T-helper 2 cell treated with Interferon-gamma antibody and Interleukin-4, amounts not matched to agents 5 μg/mL and 100 μg/mL, for 36 hours (primary cell): ENCODE measurements around the gene AR.

ENCODE experiments used
- DNase-seq: peaks from one replicate; pipeline ENCODE4 v3.0.0; 2021; ENCODE audit warnings: low spot score
- H3K27ac Mint-ChIP-seq: one replicate; pipeline ENCODE4 v1.8.0; 2021; ENCODE audit warnings: mild to moderate bottlenecking, mixed read lengths
- H3K27me3 Mint-ChIP-seq: one replicate; pipeline ENCODE4 v1.8.0; 2021; ENCODE audit warnings: low read depth, mixed read lengths
- H3K36me3 Mint-ChIP-seq: one replicate; pipeline ENCODE4 v1.8.0; 2021; ENCODE audit warnings: low read depth, mixed read lengths
- H3K4me1 Mint-ChIP-seq: one replicate; pipeline ENCODE4 v1.8.0; 2021; ENCODE audit warnings: low read depth, mixed read lengths
- H3K4me3 Mint-ChIP-seq: one replicate; pipeline ENCODE4 v1.8.0; 2022; ENCODE audit warnings: mild to moderate bottlenecking, moderate library complexity, mixed read lengths
- H3K9me3 Mint-ChIP-seq: one replicate; pipeline ENCODE4 v1.8.0; 2021; ENCODE audit warnings: mixed read lengths

Gene AR

GRCh38 chrX:67543818-67544217 is at the start of gene AR:
AR (plus strand) TSS chrX:67544021; CDS start chrX:67545147, 1,126 bp downstream.
- H3K27ac Mint-ChIP-seq, result no peak within 1 kb of the TSS
- no peaks in the 10 kb centered on the region for H3K36me3 Mint-ChIP-seq
- no peaks in the 10 kb centered on the region for H3K9me3 Mint-ChIP-seq
- no peaks in the 10 kb centered on the region for H3K4me1 Mint-ChIP-seq
- peak within 1 kb of the TSS; percentile 49 for H3K4me3 Mint-ChIP-seq
- peaks cover 33% of the 10 kb centered on the region for H3K27me3 Mint-ChIP-seq
- no peak for DNase-seq

DNA sequence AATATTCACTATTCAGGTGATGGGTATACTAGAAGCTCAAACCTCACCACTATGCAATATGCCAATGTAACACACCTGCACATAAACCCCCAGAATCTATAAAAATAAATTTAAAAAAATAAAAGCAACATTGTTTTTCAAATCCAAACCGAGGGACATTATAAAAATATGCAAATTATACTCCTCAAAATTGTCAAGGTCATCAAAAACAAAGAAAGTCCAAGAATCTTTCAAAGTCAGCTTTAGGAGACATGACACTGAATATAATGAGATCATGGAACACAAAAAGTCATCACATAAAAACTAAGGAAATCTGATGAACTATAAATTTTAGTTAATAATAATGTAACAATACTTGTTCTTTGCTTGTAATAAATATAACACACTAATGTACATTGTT is 43.2 kb upstream of the AR start:
- no peaks in the 10 kb centered on the region for H3K36me3 Mint-ChIP-seq
- H3K27ac Mint-ChIP-seq, result no peak overlapping the region
- no peaks in the 10 kb centered on the region for H3K4me1 Mint-ChIP-seq
- H3K4me3 Mint-ChIP-seq, result no peak overlapping the region
- DNase-seq, result no peak
- peaks cover 3% of the 10 kb centered on the region for H3K9me3 Mint-ChIP-seq
- no peaks in the 10 kb centered on the region for H3K27me3 Mint-ChIP-seq

DNA sequence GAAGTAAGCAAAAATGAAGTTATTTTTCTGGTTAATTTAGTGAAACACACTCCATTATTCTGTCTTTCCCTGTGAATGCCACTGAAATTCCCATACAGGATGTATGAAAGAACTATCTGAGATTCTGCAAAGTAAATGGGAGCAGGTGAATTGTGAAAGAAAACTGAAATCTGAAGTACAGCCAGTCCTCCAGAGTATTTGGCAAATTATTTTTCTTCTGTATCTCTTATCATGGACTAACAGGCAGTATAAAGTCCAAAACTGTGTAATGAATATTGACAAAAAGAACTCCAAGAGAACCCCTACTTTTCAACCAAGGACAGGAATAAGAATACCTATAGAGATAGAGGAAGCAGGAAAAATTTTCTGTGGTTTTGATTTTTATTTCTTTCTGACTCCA is 40.8 kb upstream of the AR start:
- H3K4me3 Mint-ChIP-seq, result no peak overlapping the region
- DNase-seq, result no peak
- no peak overlapping the region for H3K27ac Mint-ChIP-seq
- H3K4me1 Mint-ChIP-seq, result no peaks in the 10 kb centered on the region
- no peaks in the 10 kb centered on the region for H3K27me3 Mint-ChIP-seq
- H3K36me3 Mint-ChIP-seq, result no peaks in the 10 kb centered on the region
- H3K9me3 Mint-ChIP-seq, result peaks cover 3% of the 10 kb centered on the region

DNA sequence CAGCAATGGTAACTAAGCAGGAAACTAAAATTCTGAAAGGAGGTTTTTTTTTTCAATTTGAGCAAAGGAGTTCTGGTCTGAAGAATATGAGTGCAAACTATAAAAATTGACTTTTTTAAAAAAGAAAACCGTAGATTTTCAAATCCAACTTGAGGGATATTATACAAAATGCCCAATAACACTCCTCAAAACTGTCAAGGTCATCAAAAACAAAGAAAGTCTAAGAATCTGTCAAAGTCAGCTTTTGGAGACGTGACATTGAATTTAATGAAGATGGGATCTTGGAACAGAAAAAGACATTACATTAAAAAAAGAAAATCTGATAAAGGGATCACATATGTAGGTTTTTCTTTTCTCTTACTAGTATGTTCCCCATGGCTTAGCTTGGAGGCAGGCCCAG is 40.4 kb upstream of the AR start:
- no peak overlapping the region for H3K27ac Mint-ChIP-seq
- peaks cover 3% of the 10 kb centered on the region for H3K9me3 Mint-ChIP-seq
- no peaks in the 10 kb centered on the region for H3K36me3 Mint-ChIP-seq
- H3K27me3 Mint-ChIP-seq, result no peaks in the 10 kb centered on the region
- no peak for DNase-seq
- no peak overlapping the region for H3K4me3 Mint-ChIP-seq
- H3K4me1 Mint-ChIP-seq, result no peaks in the 10 kb centered on the region

GRCh38 chrX:67520671-67521070 is 23.1 kb upstream of the AR start:
- Mint-ChIP-seq H3K27ac (no peak overlapping the region), H3K9me3 (peaks cover 7% of the 10 kb centered on the region), H3K36me3 (no peaks in the 10 kb centered on the region), H3K4me1 (no peaks in the 10 kb centered on the region), H3K27me3 (no peaks in the 10 kb centered on the region), H3K4me3 (no peak overlapping the region)
- DNase-seq, result no peak

- Mint-ChIP-seq H3K9me3 (peaks cover 7% of the 10 kb centered on the region), H3K27ac (no peak overlapping the region), H3K27me3 (no peaks in the 10 kb centered on the region), H3K4me3 (no peak overlapping the region), H3K4me1 (no peaks in the 10 kb centered on the region), H3K36me3 (no peaks in the 10 kb centered on the region)
- no peak for DNase-seq
These were observed 20.7 kb upstream of the AR start for GRCh38 chrX:67523002-67523681.

GRCh38 chrX:67523932-67524331 is 19.9 kb upstream of the AR start:
- Mint-ChIP-seq H3K27ac (no peak overlapping the region), H3K27me3 (no peaks in the 10 kb centered on the region), H3K4me1 (no peaks in the 10 kb centered on the region), H3K4me3 (no peak overlapping the region), H3K9me3 (peaks cover 7% of the 10 kb centered on the region), H3K36me3 (no peaks in the 10 kb centered on the region)
- DNase-seq, result no peak

DNA sequence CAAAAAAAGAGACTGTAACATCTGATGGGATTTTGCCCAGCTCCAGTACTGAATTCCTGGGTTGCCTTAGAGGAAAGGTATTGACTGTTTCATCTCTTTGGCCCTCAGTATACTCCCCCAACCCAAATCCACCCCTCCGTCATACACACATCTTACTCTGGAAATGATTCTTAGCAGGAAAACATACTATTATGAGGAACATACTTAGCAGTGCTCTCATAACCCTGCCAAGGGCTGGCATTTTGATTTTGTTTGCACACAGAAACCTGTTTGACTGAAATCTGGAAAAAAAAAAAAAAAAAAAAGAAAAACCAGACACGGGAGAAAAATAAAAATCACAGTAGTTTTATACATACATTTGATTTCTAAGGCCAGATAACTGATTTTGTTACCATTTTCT is 19.4 kb upstream of the AR start:
- no peaks in the 10 kb centered on the region for H3K27me3 Mint-ChIP-seq

GRCh38 chrX:67524950-67525691 is 18.7 kb upstream of the AR start:
- H3K9me3 Mint-ChIP-seq, result peaks cover 3% of the 10 kb centered on the region
- no peak overlapping the region for H3K4me3 Mint-ChIP-seq
- H3K4me1 Mint-ChIP-seq, result no peaks in the 10 kb centered on the region
- H3K27ac Mint-ChIP-seq, result no peak overlapping the region
- no peaks in the 10 kb centered on the region for H3K36me3 Mint-ChIP-seq
- H3K27me3 Mint-ChIP-seq, result no peaks in the 10 kb centered on the region
- no peak for DNase-seq

More for the DNA sequence above, 19.4 kb upstream of the AR start:
- no peak overlapping the region for H3K27ac Mint-ChIP-seq
- H3K4me1 Mint-ChIP-seq, result no peaks in the 10 kb centered on the region
- no peak overlapping the region for H3K4me3 Mint-ChIP-seq
- no peaks in the 10 kb centered on the region for H3K36me3 Mint-ChIP-seq
- no peak for DNase-seq
- H3K9me3 Mint-ChIP-seq, result peaks cover 7% of the 10 kb centered on the region

DNA sequence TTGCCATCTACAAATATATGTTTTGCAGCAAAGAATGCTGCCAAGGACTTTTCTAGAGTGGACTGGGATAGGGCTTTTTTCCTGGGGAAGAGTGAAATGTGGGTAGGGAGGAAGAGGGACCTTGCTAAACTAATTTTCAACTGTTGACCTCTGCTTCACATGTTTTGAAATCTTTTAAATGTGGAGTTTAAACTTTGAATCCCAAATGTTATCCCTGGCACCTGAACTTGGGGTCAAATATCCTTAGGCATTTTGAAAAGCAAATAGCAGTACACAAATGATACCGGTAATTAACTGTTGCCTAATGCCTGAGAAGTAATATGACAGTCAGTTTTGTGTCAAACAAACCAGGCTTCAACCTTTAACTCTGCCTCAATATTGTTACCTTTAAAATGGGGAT is 7.3 kb upstream of the AR start:
- Mint-ChIP-seq H3K4me3 (no peak overlapping the region), H3K4me1 (no peaks in the 10 kb centered on the region), H3K27me3 (no peaks in the 10 kb centered on the region), H3K27ac (no peak overlapping the region), H3K9me3 (no peaks in the 10 kb centered on the region), H3K36me3 (no peaks in the 10 kb centered on the region)
- DNase-seq, result no peak

DNA sequence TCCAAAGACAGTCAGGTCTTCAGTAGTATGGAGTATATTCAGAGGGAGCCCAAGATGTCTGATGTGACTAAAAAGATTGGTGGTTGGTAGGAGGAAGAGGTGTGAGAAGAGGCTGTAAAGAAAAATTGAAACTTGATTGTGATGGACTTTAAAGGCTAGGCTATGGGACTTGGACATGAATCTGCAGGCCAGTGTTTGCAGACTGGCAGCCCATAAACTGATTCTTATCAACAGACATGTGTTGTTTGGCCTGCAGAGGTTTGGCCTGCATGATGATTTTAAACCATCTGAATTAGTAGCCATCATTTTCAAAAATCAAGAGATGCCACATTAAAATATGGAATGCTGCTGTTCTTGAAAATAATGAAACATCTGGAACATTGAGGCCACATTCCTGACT is 5.4 kb upstream of the AR start:
- no peak for DNase-seq
- Mint-ChIP-seq H3K36me3 (no peaks in the 10 kb centered on the region), H3K4me3 (no peak overlapping the region), H3K27ac (no peak overlapping the region), H3K4me1 (no peaks in the 10 kb centered on the region), H3K27me3 (peaks cover 5% of the 10 kb centered on the region), H3K9me3 (no peaks in the 10 kb centered on the region)

- no peak for DNase-seq
- Mint-ChIP-seq H3K4me3 (peak overlapping the region; percentile 49), H3K36me3 (no peaks in the 10 kb centered on the region), H3K9me3 (no peaks in the 10 kb centered on the region), H3K27ac (no peak overlapping the region), H3K27me3 (peaks cover 33% of the 10 kb centered on the region), H3K4me1 (no peaks in the 10 kb centered on the region)
These were observed 637 bp downstream of the AR start for GRCh38 chrX:67544281-67545035.

GRCh38 chrX:67545036-67545821 is 1.4 kb downstream of the AR start:
- no peak overlapping the region for H3K27ac Mint-ChIP-seq
- DNase-seq, result no peak
- H3K27me3 Mint-ChIP-seq, result peaks cover 35% of the 10 kb centered on the region
- H3K36me3 Mint-ChIP-seq, result no peaks in the 10 kb centered on the region
- H3K4me3 Mint-ChIP-seq, result peak overlapping the region; percentile 49
- no peaks in the 10 kb centered on the region for H3K9me3 Mint-ChIP-seq
- H3K4me1 Mint-ChIP-seq, result no peaks in the 10 kb centered on the region
